Natural killer cell (primary cell): ENCODE data around the gene SLC26A4. TPM values are rescaled to one million over a fixed set of nuclear protein-coding genes. Genes with fewer than 3 reads are reported as not detected.

Source experiments
- ATAC-seq, 3 donors: fragments of 150-1000 bp in 2 of 3; fragments of 200-7000 bp in 1 of 3; cut with Tn5 transposase; 1 replicate in 1 of 3; 2 replicates in 2 of 3; pipeline ENCODE4 v1.10.0; 2021; ENCODE audit warnings: mild to moderate bottlenecking in 2 of 3, moderate library complexity in 2 of 3
- DNase-seq, 2 donors: peaks; one replicate each; pipeline versions ENCODE4 v3.0.0 to v3.0.0-alpha.2; 2013 to 2021; ENCODE audit warnings: mixed read lengths in 1 of 2
- H3K27ac ChIP-seq: one replicate; pipeline ENCODE4 v1.5.1; 2013; ENCODE audit warnings: mild to moderate bottlenecking, low read length
- H3K27me3 ChIP-seq: one replicate; pipeline ENCODE4 v1.6.1; 2013; ENCODE audit warnings: low read length; ENCODE audit not compliant: control insufficient read depth, insufficient read depth
- H3K36me3 ChIP-seq: one replicate; pipeline ENCODE4 v1.6.1; 2013; ENCODE audit warnings: low read length; ENCODE audit not compliant: control insufficient read depth, insufficient read depth
- H3K4me1 ChIP-seq: one replicate; pipeline ENCODE4 v1.6.1; 2013; ENCODE audit warnings: low read length; ENCODE audit not compliant: control insufficient read depth, insufficient read depth
- H3K4me3 ChIP-seq: one replicate; pipeline ENCODE4 v1.5.1; 2013; ENCODE audit warnings: low read length
- H3K9me3 ChIP-seq: one replicate; pipeline ENCODE4 v1.6.1; 2013; ENCODE audit warnings: low read length; ENCODE audit not compliant: control insufficient read depth, insufficient read depth
- H3K27ac Mint-ChIP-seq, 2 donors: one replicate each; pipeline ENCODE4 v1.8.0; 2022; ENCODE audit warnings: mild to moderate bottlenecking in 2 of 2, mixed read lengths in 2 of 2, moderate library complexity in 1 of 2
- H3K27me3 Mint-ChIP-seq, 2 donors: one replicate each; pipeline ENCODE4 v1.8.0; 2022; ENCODE audit warnings: low read depth in 2 of 2, mixed read lengths in 2 of 2
- H3K36me3 Mint-ChIP-seq: one replicate; pipeline ENCODE4 v1.8.0; 2022; ENCODE audit warnings: mixed read lengths
- H3K4me1 Mint-ChIP-seq, 2 donors: one replicate each; pipeline ENCODE4 v1.8.0; 2022; ENCODE audit warnings: mixed read lengths in 2 of 2
- H3K4me3 Mint-ChIP-seq: one replicate; pipeline ENCODE4 v1.8.0; 2022; ENCODE audit warnings: mild to moderate bottlenecking, moderate library complexity, mixed read lengths
- H3K9me3 Mint-ChIP-seq, 2 donors: one replicate each; pipeline ENCODE4 v1.8.0; 2022; ENCODE audit warnings: mixed read lengths in 2 of 2
- WGBS: methylation state at CpG from one replicate; pipeline ENCODE4 v1.1.7; 2013; ENCODE audit warnings: missing lambda C conversion rate; ENCODE audit not compliant: insufficient coverage; 5-methylcytosine and 5-hydroxymethylcytosine counted together
- intact Hi-C: fragments of 100-400 bp; cut with micrococcal nuclease; formaldehyde crosslinking; loops from one replicate; pipeline ENCODE4 v1.14.2; 2022
- total RNA-seq, 4 donors: library from RNA; stranded (reverse); fragments of 120-200 nt in 1 of 4; gene quantifications; one replicate each; pipeline versions ENCODE4 v1.2.3 to v1.2.4, GENCODE V29; 2013 to 2022
- TF ChIP-seq, protein P1 (sequence below): fragments of 200-600 bp; IDR thresholded peaks from one replicate; pipeline ENCODE4 v1.8.0; 2022; ENCODE audit warnings: antibody characterized with exemption

SLC26A4 gene
- total RNA-seq, 3 donors from 2014 or later (not counting 1 experiment from before 2014, with no cell fraction given), result 0.45 TPM; not detected in 2

GRCh38 chr7:107746006-107746405 is 85.4 kb downstream of the SLC26A4 start:
- Histone ChIP-seq H3K4me3 (no peak overlapping the region), H3K36me3 (peaks cover 18% of the 10 kb centered on the region), H3K4me1 (peaks cover 15% of the 10 kb centered on the region), H3K27me3 (no peaks in the 10 kb centered on the region), H3K27ac (peak overlapping the region; percentile 12), H3K9me3 (no peaks in the 10 kb centered on the region)
- no peak for ATAC-seq
- DNase-seq, result no peak
- Mint-ChIP-seq H3K27me3 (no peaks in the 10 kb centered on the region), H3K9me3 (no peaks in the 10 kb centered on the region), H3K4me1 (peaks cover 49 to 55% of the 10 kb centered on the region in 2 donors), H3K4me3 (peak overlapping the region; percentile 96), H3K27ac (peak overlapping the region; percentile 100), H3K36me3 (peaks cover 6% of the 10 kb centered on the region)
- intact Hi-C loops, result loop anchor here (10.0 kb wide), 2 partner anchors 881 to 1461 kb away; partner anchors contain the start of genes NAMPT and PIK3CG
- WGBS, result 100% methylated on average over 2 of the region's 3 CpGs
- TF ChIP-seq, protein P1, sequence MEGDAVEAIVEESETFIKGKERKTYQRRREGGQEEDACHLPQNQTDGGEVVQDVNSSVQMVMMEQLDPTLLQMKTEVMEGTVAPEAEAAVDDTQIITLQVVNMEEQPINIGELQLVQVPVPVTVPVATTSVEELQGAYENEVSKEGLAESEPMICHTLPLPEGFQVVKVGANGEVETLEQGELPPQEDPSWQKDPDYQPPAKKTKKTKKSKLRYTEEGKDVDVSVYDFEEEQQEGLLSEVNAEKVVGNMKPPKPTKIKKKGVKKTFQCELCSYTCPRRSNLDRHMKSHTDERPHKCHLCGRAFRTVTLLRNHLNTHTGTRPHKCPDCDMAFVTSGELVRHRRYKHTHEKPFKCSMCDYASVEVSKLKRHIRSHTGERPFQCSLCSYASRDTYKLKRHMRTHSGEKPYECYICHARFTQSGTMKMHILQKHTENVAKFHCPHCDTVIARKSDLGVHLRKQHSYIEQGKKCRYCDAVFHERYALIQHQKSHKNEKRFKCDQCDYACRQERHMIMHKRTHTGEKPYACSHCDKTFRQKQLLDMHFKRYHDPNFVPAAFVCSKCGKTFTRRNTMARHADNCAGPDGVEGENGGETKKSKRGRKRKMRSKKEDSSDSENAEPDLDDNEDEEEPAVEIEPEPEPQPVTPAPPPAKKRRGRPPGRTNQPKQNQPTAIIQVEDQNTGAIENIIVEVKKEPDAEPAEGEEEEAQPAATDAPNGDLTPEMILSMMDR, result no peak

DNA sequence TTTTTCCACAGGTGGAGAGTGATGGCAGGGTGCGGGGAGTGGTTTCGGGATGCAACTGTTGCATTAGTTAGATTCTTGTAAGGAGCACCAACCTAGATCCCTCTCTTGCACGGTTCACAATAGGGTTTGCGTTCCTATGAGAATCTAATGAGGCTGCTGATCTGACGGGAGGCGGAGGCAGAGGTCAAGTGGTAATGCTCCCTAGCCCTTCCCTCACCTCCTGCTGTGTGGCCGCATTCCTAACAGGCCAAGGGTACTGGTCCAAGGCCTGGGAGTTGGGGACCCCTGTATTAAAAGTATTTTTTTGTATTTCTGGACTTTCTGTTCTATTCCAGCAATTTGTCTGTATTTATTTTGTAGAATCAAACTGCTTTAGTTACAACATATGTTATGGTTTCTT is 90.5 kb downstream of the SLC26A4 start:
- Histone ChIP-seq H3K9me3 (no peaks in the 10 kb centered on the region), H3K4me3 (no peak overlapping the region), H3K36me3 (peaks cover 64% of the 10 kb centered on the region), H3K27me3 (no peaks in the 10 kb centered on the region), H3K4me1 (no peaks in the 10 kb centered on the region), H3K27ac (no peak overlapping the region)
- Mint-ChIP-seq H3K27me3 (no peaks in the 10 kb centered on the region), H3K4me3 (no peak overlapping the region), H3K36me3 (peaks cover 14% of the 10 kb centered on the region), H3K9me3 (no peaks in the 10 kb centered on the region), H3K27ac (peak overlapping the region in 1 of 2 donors; percentile 22), H3K4me1 (peaks cover 29 to 32% of the 10 kb centered on the region in 2 donors)
- intact Hi-C loops, result no loop called here
- DNase-seq (no peak), ATAC-seq (no peak)
- WGBS, result 99% methylated on average over 6 of the region's 7 CpGs
- TF ChIP-seq, protein P1, result no peak

GRCh38 chr7:107754642-107755041 is 94.0 kb downstream of the SLC26A4 start:
- Histone ChIP-seq H3K4me1 (no peaks in the 10 kb centered on the region), H3K27me3 (no peaks in the 10 kb centered on the region), H3K27ac (no peak overlapping the region), H3K4me3 (no peak overlapping the region), H3K36me3 (peaks cover 91% of the 10 kb centered on the region), H3K9me3 (no peaks in the 10 kb centered on the region)
- DNase-seq (peak in 1 of 2 donors; percentile 23), ATAC-seq (no peak)
- intact Hi-C loops, result no loop called here
- peaks cover 31% of the 10 kb centered on the region for H3K36me3 Mint-ChIP-seq
- no peak overlapping the region for H3K4me3 Mint-ChIP-seq
- H3K27me3 Mint-ChIP-seq, result no peaks in the 10 kb centered on the region
- 88% methylated on average over 1 of the region's 2 CpGs for WGBS
- peaks cover 24 to 31% of the 10 kb centered on the region in 2 donors for H3K4me1 Mint-ChIP-seq
- H3K9me3 Mint-ChIP-seq, result no peaks in the 10 kb centered on the region
- H3K27ac Mint-ChIP-seq, result peak overlapping the region in 1 of 2 donors; percentile 13
- TF ChIP-seq, protein P1, result no peak

- Histone ChIP-seq H3K4me3 (no peak overlapping the region), H3K36me3 (peaks cover 79% of the 10 kb centered on the region), H3K4me1 (no peaks in the 10 kb centered on the region), H3K27me3 (no peaks in the 10 kb centered on the region), H3K9me3 (no peaks in the 10 kb centered on the region), H3K27ac (no peak overlapping the region)
- ATAC-seq (peak in 1 of 3 donors; percentile 47), DNase-seq (no peak)
- no peaks in the 10 kb centered on the region for H3K9me3 Mint-ChIP-seq
- intact Hi-C loops, result no loop called here
- H3K27me3 Mint-ChIP-seq, result no peaks in the 10 kb centered on the region
- TF ChIP-seq, protein P1, result no peak
- WGBS, result 100% methylated on average over 1 of the region's 1 CpG
- peak overlapping the region; percentile 2 for H3K4me3 Mint-ChIP-seq
- H3K36me3 Mint-ChIP-seq, result peaks cover 17% of the 10 kb centered on the region
- peak overlapping the region; percentile 28 to 49 for H3K27ac Mint-ChIP-seq
- peaks cover 10 to 11% of the 10 kb centered on the region in 2 donors for H3K4me1 Mint-ChIP-seq
Observed at GRCh38 chr7:107758667-107759066, 98.0 kb downstream of the SLC26A4 start.
